ENCODE measurements around the gene GSC2.
"Not testable (repeated sequence)": the region's sequence is repeated elsewhere in the genome, so short reads cannot be mapped to it uniquely, and the experiment has no call there.

Gene GSC2

DNA sequence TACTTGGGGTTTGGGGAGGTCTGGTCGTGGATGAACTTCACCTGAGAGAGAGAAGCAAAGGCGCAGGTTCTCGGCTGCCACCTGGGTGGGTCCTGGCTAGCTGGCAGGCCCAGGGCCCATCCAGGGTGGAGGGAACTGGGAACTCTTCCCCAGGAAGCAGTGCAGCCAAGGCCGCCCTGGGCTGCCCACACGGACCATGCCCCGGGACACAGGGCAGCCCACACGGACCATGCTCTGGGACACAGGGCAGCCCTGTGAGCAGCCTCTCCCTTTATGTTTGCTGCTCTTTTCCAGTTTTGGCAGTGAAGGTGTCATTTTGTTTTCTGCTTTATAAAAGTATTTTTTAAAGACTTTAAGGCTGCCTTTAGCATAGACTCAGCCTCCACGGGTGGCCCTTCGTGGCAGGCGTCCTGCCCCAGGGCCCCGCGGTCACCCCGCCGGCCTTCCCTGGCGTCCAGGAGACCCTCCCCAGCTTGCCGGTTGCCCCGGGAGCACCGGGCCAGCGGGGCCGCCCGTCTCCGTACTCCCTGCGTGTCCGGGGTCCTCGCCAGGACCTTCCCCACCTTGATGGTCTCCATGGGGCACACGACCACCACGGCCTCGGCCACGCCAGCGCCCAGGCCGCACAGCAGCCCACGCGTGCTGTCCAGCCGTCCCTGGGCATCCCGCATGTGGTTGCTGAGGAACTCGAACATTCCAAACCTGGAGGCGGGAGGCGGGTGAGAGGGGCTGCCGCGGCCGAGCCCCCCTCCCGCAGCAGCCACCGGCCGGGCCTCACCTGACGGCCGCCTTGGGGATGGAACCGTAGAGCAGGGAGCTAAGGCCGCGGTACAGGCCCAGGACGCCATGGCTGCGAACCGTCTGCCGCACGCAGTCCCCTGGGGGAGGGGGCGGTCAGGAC is 27.3 kb upstream of the GSC2 start:
- DNase-seq: no peak

- no peak for DNase-seq
Observed at GRCh38 chr22:19176732-19177131, 26.6 kb upstream of the GSC2 start.

GRCh38 chr22:19176175-19176643 is 26.1 kb upstream of the GSC2 start:
- DNase-seq: no peak

- no peak for DNase-seq
Observed at GRCh38 chr22:19175602-19176174, 25.6 kb upstream of the GSC2 start.

GRCh38 chr22:19175026-19175601 is 25.0 kb upstream of the GSC2 start:
- DNase-seq: no peak

GRCh38 chr22:19174106-19175025 is 24.3 kb upstream of the GSC2 start:
- DNase-seq: no peak

- no peak for DNase-seq
Observed at GRCh38 chr22:19173047-19174035, 23.2 kb upstream of the GSC2 start.

- DNase-seq: no peak
Observed at GRCh38 chr22:19172213-19173046, 22.3 kb upstream of the GSC2 start.

GRCh38 chr22:19169947-19170318 is 19.8 kb upstream of the GSC2 start:
- DNase-seq: no peak

GRCh38 chr22:19169002-19169946 is 19.2 kb upstream of the GSC2 start:
- no peak for DNase-seq

GRCh38 chr22:19168088-19168890 is 18.2 kb upstream of the GSC2 start:
- DNase-seq: no peak

DNA sequence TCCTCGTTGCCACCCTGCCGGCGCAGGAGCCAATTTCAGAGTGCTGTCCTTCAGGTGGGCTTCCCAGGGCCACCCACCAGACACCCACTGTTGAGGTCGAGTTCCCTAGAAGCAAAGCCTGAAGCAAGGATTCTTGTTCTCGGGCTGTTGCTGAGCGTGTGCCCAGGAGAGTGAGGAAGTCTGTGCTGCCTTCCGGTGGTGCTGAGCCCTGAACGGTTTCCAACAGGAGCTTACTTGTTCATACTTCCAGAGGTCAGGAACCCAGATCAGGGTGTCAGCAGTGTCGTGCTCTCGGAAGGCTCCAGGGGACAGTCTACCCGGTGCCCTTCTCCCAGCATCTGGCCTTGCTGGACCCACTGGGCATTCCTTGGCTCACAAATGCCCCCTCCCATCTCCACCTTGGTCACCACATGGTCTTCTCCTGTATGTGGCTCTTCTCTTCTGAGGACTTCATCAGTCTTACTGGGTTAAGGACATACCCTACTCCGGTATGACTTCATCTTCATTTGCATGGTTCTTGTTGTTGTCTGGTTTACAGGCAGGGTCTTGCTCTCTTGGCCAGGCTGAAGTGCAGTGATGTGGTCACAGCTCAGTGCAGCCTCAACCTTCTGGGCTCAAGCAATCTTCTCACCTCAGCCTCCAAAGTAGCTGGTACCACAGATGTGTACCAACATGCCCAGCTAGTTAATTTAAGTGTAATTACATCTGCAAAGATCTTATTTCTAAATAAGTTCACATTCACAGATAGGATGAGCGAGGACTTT is 17.2 kb upstream of the GSC2 start:
- no peak for DNase-seq

DNA sequence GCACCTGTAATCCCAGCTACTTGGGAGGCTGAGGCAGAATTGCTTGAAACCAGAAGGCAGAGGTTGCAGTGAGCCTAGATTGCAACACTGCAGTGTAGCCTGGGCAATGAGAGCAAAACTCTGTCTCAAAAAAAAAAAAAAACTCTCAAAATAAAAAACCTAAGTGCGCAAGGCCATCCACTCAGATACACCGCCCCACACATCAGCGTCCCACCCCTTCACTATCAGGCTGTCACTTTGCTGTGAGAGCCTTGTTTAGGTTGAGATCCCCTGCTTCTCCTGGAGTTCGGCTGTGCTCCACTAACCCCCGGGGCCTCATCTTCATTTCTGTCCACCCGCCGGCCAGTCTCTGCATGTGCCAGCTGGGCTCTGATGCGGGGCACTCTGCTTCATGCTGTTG is 16.3 kb upstream of the GSC2 start:
- no peak for DNase-seq

- DNase-seq: no peak
Observed at GRCh38 chr22:19164425-19164824, 14.3 kb upstream of the GSC2 start.

DNA sequence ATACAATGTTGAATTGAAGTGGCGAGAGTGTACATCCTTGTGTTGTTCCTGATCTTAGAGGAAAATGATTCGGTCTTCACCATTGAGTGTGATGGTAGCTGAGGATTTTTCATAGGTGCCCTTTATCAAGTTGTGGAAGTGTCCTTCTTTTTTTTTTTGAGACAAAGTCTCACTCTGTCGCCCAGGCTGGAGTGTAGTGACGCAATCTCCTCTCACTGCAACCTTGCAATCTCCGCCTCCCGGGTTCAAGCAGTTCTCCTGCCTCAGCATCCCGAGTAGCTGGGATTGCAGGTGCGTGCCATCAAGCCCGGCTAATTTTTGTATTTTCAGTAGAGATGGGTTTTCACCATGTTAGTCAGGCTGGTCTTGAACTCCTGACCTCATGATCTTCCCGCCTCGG is 8.6 kb upstream of the GSC2 start:
- DNase-seq: not testable (repeated sequence)

- not testable (repeated sequence) for DNase-seq
Observed at GRCh38 chr22:19156109-19156508, 6.0 kb upstream of the GSC2 start.
